ENCODE results near the gene TESK1.

Gene TESK1

DNA sequence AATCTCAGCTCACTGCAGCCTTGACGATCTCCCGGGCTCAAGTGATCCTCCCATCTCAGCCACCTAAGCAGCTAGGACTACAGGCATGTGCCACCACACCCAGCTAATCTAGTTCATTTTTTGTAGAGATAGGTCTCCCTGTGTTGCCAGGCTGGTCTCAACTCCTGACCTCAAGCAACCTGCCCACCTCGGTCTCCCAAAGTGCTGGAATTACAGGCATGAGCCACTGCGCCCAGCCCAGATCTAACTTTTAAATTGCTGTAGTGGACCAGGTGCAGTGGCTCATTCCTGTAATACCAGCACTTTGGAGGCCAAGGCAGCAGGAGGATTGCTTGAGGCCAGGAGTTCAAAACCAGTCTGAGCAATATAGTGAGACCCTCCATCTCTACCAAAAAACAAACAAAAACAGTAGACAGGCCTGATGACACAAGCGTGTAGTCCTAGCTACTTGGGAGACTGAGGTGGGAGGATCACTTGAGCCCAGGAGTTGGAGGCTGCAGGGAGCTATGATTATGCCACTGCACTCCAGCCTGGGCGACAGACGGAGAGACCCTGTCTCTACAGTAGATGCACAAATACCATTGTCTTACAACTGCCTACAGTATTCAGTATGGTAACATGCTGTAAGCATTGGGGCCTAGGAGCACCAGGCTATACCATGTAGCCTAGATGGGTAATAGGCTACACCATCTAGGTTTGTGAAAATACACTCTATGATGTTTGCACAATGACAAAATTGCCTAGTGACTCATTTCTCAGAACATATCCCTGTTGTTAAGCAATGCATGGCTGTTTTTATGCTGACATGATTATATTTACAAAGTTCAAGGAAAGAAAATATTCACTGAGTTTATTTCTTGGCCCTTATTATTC, 47.1 kb downstream of the TESK1 start:
- Histone ChIP-seq H3K27ac (ENCODE audit: low read length) (no peak overlapping the region), H3K27me3 (ENCODE audit: low read depth, low read length) (no peaks in the 10 kb centered on the region), H3K9me3 (ENCODE audit: control insufficient read depth in 1 of 2, low read length in 2 of 2) (no peaks in the 10 kb centered on the region), H3K4me1 (ENCODE audit: control insufficient read depth in 1 of 2, insufficient read depth in 2 of 2, low read length in 2 of 2) (peaks cover 3 to 4% of the 10 kb centered on the region in 2 donors), H3K4me3 (ENCODE audit: low read depth in 1 of 2, low read length in 2 of 2) (no peak overlapping the region), H3K36me3 (ENCODE audit: control insufficient read depth in 1 of 2, insufficient read depth in 2 of 2, low read length in 2 of 2) (no peaks in the 10 kb centered on the region)

DNA sequence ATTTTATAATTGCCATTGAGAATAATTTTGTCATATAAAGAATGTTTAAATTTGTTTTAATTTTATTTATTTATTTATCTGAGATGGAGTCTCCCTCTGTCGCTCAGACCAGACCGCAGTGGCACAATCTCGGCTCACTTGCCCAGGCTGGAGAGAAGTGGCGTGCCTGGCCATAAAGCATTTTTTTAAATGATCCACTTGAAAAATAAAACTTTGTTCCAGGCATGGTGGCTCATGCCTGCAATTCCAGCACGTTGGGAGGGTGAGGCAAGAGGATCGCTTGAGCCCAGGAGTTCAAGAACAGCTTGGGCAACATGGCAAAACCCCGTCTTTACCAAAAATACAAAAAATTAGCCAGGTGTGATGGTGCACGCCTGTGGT, 47.8 kb downstream of the TESK1 start:
- Histone ChIP-seq H3K36me3 (ENCODE audit: control insufficient read depth in 1 of 2, insufficient read depth in 2 of 2, low read length in 2 of 2) (peaks cover 0 to under 1% of the 10 kb centered on the region in 2 donors), H3K27me3 (ENCODE audit: low read depth, low read length) (no peaks in the 10 kb centered on the region), H3K4me3 (ENCODE audit: low read depth in 1 of 2, low read length in 2 of 2) (no peak overlapping the region), H3K9me3 (ENCODE audit: control insufficient read depth in 1 of 2, low read length in 2 of 2) (no peaks in the 10 kb centered on the region), H3K27ac (ENCODE audit: low read length) (no peak overlapping the region), H3K4me1 (ENCODE audit: control insufficient read depth in 1 of 2, insufficient read depth in 2 of 2, low read length in 2 of 2) (no peaks in the 10 kb centered on the region)

DNA sequence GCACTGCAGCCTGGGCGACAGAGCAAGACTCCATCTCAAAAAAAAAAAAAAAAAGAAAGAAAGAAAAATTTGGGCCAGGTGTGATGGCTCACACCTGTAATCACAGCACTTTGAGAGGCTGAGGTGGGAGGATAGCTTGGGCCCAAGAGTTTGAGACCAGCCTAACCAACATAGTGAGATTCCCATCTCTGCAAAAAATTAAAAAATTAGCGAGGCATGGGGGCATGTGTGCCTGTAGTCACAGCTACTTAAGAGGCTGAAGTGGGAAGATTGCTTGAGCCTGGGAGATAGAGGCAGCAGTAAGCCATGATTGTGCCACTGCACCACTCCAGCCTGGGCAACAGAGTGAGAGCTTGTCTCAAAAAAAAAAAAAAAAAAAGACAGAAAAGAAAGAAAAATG, 48.5 kb downstream of the TESK1 start:
- Histone ChIP-seq H3K36me3 (ENCODE audit: control insufficient read depth in 1 of 2, insufficient read depth in 2 of 2, low read length in 2 of 2) (peaks cover 0 to 4% of the 10 kb centered on the region in 2 donors), H3K9me3 (ENCODE audit: control insufficient read depth in 1 of 2, low read length in 2 of 2) (no peaks in the 10 kb centered on the region), H3K27ac (ENCODE audit: low read length) (no peak overlapping the region), H3K27me3 (ENCODE audit: low read depth, low read length) (no peaks in the 10 kb centered on the region), H3K4me1 (ENCODE audit: control insufficient read depth in 1 of 2, insufficient read depth in 2 of 2, low read length in 2 of 2) (peaks cover 0 to under 1% of the 10 kb centered on the region in 2 donors), H3K4me3 (ENCODE audit: low read depth in 1 of 2, low read length in 2 of 2) (no peak overlapping the region)

DNA sequence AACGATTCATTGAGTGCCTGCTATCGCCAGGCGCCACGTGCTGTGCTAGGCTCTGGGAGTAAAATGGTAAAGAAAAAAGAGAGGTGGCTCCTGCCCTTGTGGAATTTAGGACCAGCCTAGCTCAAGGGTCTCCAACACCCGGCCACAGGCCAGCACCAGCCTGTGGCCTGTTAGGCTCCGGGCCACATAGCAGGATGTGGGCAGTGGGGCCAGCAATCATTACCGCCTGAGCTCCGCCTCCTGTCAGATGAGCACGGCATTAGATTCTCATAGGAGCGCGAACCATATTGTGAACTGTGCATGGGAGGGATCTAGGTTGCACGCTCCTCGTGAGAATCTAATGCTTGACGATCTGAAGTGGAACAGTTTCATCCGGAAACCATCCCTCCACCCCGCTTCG, 51.3 kb downstream of the TESK1 start:
- H3K9me3 ChIP-seq (ENCODE audit: control insufficient read depth in 1 of 2, low read length in 2 of 2), result no peaks in the 10 kb centered on the region
- no peak overlapping the region for H3K4me3 ChIP-seq (ENCODE audit: low read depth in 1 of 2, low read length in 2 of 2)
- peaks cover 8 to 14% of the 10 kb centered on the region in 2 donors for H3K36me3 ChIP-seq (ENCODE audit: control insufficient read depth in 1 of 2, insufficient read depth in 2 of 2, low read length in 2 of 2)
- H3K27me3 ChIP-seq (ENCODE audit: low read depth, low read length), result no peaks in the 10 kb centered on the region
- H3K4me1 ChIP-seq (ENCODE audit: control insufficient read depth in 1 of 2, insufficient read depth in 2 of 2, low read length in 2 of 2), result peaks cover 0 to 18% of the 10 kb centered on the region in 2 donors
- H3K27ac ChIP-seq (ENCODE audit: low read length), result no peak overlapping the region

DNA sequence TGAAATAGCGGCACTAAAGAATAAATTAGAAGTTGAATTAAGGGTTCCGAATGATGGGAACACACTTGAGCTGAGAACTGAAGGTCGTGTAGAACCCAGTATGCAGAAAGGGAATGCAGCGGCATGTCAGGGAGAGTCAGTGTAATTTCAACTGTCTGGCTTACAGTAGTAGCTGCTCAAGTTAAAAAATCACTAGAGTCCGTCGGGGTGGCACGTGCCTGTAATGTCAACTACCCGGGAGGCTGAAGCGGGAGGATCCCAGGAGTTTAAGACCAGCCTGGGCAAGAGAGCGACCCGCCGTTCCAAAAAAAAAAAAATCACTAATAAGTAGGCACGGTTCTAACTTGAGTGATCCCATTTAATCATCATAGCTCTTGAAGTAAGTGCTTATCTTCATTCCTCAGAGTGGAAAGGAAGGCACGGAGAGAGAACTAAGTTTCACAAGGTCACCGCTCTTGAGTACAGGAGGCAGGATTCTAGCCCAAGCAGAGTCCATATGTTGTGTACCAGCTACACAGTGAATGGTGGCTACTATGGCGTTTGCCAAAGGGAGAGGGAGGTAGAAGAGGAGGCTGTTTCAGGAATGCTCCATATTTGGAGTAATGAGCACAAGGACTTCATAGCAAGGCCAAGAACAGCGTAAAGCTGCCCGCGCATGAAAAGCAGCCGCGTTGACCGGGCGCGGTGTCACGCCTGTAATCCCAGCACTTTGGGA, 51.9 kb downstream of the TESK1 start:
- Histone ChIP-seq H3K27ac (ENCODE audit: low read length) (peak overlapping the region; percentile 99), H3K27me3 (ENCODE audit: low read depth, low read length) (no peaks in the 10 kb centered on the region), H3K36me3 (ENCODE audit: control insufficient read depth in 1 of 2, insufficient read depth in 2 of 2, low read length in 2 of 2) (peaks cover 8 to 14% of the 10 kb centered on the region in 2 donors), H3K9me3 (ENCODE audit: control insufficient read depth in 1 of 2, low read length in 2 of 2) (no peaks in the 10 kb centered on the region), H3K4me3 (ENCODE audit: low read depth in 1 of 2, low read length in 2 of 2) (peak overlapping the region; percentile 50 to 88), H3K4me1 (ENCODE audit: control insufficient read depth in 1 of 2, insufficient read depth in 2 of 2, low read length in 2 of 2) (peaks cover 0 to 18% of the 10 kb centered on the region in 2 donors)

DNA sequence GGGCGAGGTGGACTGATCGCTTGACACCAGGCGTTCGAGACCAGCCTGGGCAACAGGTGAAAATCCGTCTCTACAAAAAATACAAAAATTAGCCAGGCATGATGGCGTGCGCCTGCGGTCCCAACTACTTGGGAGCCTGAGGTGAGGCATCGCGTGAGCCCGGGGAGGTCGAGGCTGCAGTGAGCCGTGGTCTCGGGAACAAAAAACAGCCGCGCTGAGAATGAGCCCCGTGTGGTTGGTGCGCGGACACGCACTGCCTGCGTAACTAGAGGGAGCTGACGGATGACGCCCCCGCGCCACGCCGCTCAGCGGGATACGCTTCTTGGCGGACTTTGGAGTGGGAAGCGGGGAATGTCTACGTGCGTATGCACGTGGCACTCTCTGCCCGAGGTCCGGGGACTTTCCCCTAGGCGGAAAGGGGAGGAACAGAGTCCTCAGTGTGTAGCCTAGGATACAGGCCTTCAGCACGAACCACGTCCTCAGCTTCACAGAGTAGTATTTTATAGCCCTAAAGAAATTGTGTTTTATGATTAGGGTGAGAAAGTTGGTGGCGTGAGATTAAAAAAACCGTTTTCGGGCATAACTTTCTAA, 52.6 kb downstream of the TESK1 start, which contains the start of gene RMRP:
TSS of gene RMRP (minus strand) at position 474 of the 591 bp plus-strand sequence.
- Histone ChIP-seq H3K27me3 (ENCODE audit: low read depth, low read length) (no peaks in the 10 kb centered on the region), H3K4me3 (ENCODE audit: low read depth in 1 of 2, low read length in 2 of 2) (peak within 1 kb of the TSS; percentile 79 to 88), H3K4me1 (ENCODE audit: control insufficient read depth in 1 of 2, insufficient read depth in 2 of 2, low read length in 2 of 2) (peaks cover 0 to 23% of the 10 kb centered on the region in 2 donors), H3K9me3 (ENCODE audit: control insufficient read depth in 1 of 2, low read length in 2 of 2) (no peaks in the 10 kb centered on the region), H3K36me3 (ENCODE audit: control insufficient read depth in 1 of 2, insufficient read depth in 2 of 2, low read length in 2 of 2) (peaks cover 8 to 14% of the 10 kb centered on the region in 2 donors), H3K27ac (ENCODE audit: low read length) (peak within 1 kb of the TSS; percentile 99)

DNA sequence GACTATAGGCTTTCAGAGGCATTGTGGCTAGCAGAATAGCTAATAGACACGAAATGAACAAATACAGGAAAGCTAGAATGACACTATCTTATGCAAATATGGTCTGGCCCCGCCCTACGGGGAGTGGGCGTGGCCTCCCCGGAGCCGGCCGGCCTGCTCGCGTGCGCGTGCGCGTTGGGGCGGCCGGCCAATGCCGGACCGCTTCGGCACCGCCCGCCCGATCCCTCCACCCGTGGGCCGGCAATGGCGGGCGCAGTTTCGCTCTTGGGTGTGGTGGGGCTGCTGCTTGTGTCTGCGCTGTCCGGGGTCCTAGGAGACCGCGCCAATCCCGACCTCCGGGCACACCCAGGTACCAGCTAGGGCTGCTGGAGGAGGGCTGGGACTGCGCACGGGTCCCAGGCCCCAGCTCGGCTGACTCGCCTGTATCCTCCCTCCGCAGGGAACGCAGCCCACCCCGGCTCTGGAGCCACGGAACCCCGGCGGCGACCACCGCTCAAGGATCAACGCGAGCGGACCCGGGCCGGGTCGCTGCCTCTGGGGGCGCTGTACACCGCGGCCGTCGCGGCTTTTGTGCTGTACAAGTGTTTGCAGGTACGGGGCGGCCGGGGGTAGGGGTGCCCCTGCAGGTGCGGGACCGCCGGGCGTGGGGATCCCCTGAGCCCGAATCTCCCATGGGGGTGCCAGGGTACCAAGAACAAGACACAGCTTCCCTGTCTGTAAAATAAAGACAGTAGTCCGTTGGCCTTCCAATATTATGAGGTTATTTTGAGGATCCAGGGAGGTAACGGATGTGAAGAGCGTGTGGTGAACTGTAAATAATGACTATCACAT, 53.3 kb downstream of the TESK1 start, which contains the start of gene CCDC107:
TSS of gene CCDC107 (plus strand) at position 156 of the 831 bp plus-strand sequence. CDS start at position 244, 88 bp downstream.
- no peaks in the 10 kb centered on the region for H3K9me3 ChIP-seq (ENCODE audit: control insufficient read depth in 1 of 2, low read length in 2 of 2)
- peak within 1 kb of the TSS; percentile 99 for H3K27ac ChIP-seq (ENCODE audit: low read length)
- no peaks in the 10 kb centered on the region for H3K27me3 ChIP-seq (ENCODE audit: low read depth, low read length)
- H3K36me3 ChIP-seq (ENCODE audit: control insufficient read depth in 1 of 2, insufficient read depth in 2 of 2, low read length in 2 of 2), result peaks cover 8 to 14% of the 10 kb centered on the region in 2 donors
- peak within 1 kb of the TSS; percentile 79 to 88 for H3K4me3 ChIP-seq (ENCODE audit: low read depth in 1 of 2, low read length in 2 of 2)
- H3K4me1 ChIP-seq (ENCODE audit: control insufficient read depth in 1 of 2, insufficient read depth in 2 of 2, low read length in 2 of 2), result peaks cover 0 to 24% of the 10 kb centered on the region in 2 donors

DNA sequence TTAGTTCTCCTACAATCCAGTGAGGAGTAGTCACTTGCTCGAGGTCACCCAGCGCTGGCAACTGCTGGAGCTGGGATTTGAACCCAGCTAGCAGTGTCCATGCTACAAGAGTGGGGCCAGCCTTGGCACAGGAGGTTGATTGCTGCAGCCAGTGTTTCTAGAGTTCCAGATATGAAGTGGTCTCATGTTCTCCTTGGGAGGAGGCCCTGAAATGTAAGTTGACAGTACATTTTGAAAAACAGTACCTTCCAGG, 53.8 kb downstream of the TESK1 start:
- Histone ChIP-seq H3K4me1 (ENCODE audit: control insufficient read depth in 1 of 2, insufficient read depth in 2 of 2, low read length in 2 of 2) (peaks cover 0 to 24% of the 10 kb centered on the region in 2 donors), H3K4me3 (ENCODE audit: low read depth in 1 of 2, low read length in 2 of 2) (peak overlapping the region; percentile 79 to 88)

DNA sequence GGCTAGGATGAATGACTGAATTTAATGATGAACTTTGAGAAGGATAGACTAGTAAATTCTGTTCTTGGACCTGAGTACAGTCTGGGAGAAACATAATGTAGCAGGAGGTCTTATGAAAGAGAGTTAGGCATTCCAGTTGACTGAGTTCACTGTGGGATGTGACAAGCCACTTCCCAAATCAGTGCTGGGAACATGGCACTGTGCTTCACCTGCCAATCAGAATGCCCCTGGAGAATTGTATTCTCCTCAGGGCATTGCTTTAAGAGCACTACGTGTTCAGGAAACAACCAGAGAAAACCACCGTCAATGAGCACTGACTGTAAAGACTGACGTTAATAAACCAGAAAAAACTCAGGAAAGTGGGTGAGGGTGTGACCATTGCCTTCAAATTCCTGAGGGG, 54.3 kb downstream of the TESK1 start:
- peaks cover 8 to 14% of the 10 kb centered on the region in 2 donors for H3K36me3 ChIP-seq (ENCODE audit: control insufficient read depth in 1 of 2, insufficient read depth in 2 of 2, low read length in 2 of 2)
- H3K4me1 ChIP-seq (ENCODE audit: control insufficient read depth in 1 of 2, insufficient read depth in 2 of 2, low read length in 2 of 2), result peaks cover 2 to 24% of the 10 kb centered on the region in 2 donors
- no peaks in the 10 kb centered on the region for H3K9me3 ChIP-seq (ENCODE audit: control insufficient read depth in 1 of 2, low read length in 2 of 2)
- peak overlapping the region; percentile 79 to 88 for H3K4me3 ChIP-seq (ENCODE audit: low read depth in 1 of 2, low read length in 2 of 2)
- peak overlapping the region; percentile 99 for H3K27ac ChIP-seq (ENCODE audit: low read length)
- H3K27me3 ChIP-seq (ENCODE audit: low read depth, low read length), result no peaks in the 10 kb centered on the region

More for the DNA sequence above, 53.8 kb downstream of the TESK1 start:
- Histone ChIP-seq H3K36me3 (ENCODE audit: control insufficient read depth in 1 of 2, insufficient read depth in 2 of 2, low read length in 2 of 2) (peaks cover 8 to 14% of the 10 kb centered on the region in 2 donors), H3K27ac (ENCODE audit: low read length) (peak overlapping the region; percentile 99), H3K27me3 (ENCODE audit: low read depth, low read length) (no peaks in the 10 kb centered on the region), H3K9me3 (ENCODE audit: control insufficient read depth in 1 of 2, low read length in 2 of 2) (no peaks in the 10 kb centered on the region)

All from muscle layer of duodenum (tissue), 2 donors.